DOHH2 (cell line): ENCODE results near the gene RELN.

Source experiments
- EZH2phosphoT487 ChIP-seq: fragments of 200-600 bp; sonication (generic); IDR thresholded peaks from 2 replicates; pipeline ENCODE4 v1.6.1; 2017; ENCODE audit warnings: borderline replicate concordance, mild to moderate bottlenecking, antibody characterized with exemption, low read length, moderate library complexity, mixed read lengths
- TF ChIP-seq, protein P1 (sequence below): fragments of 200-600 bp; sonication (generic); IDR thresholded peaks from one replicate; pipeline ENCODE4 v1.5.1; 2014; ENCODE audit warnings: antibody characterized with exemption, mild to moderate bottlenecking, low read depth, low read length; ENCODE audit not compliant: poor library complexity, severe bottlenecking

DNA sequence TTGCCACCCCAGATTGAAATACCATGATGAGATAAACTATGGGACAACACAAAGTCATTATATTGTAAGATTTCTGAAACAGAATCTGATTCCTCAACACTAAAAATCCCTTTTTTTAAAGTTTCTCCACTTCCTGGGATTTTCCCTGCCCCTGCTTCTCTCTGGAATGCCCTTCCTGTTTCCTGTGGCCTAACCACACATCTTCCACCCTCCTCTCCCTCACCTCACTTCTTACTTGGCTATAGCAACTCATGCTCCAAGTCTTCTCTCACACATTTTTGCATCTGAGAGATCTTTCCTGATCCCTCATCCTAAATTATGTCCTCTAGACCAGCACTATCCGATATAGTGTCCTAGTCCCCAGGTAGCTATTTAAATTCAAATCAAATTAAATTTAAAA lies 4.1 kb upstream of the RELN start:
- TF ChIP-seq, protein P1, sequence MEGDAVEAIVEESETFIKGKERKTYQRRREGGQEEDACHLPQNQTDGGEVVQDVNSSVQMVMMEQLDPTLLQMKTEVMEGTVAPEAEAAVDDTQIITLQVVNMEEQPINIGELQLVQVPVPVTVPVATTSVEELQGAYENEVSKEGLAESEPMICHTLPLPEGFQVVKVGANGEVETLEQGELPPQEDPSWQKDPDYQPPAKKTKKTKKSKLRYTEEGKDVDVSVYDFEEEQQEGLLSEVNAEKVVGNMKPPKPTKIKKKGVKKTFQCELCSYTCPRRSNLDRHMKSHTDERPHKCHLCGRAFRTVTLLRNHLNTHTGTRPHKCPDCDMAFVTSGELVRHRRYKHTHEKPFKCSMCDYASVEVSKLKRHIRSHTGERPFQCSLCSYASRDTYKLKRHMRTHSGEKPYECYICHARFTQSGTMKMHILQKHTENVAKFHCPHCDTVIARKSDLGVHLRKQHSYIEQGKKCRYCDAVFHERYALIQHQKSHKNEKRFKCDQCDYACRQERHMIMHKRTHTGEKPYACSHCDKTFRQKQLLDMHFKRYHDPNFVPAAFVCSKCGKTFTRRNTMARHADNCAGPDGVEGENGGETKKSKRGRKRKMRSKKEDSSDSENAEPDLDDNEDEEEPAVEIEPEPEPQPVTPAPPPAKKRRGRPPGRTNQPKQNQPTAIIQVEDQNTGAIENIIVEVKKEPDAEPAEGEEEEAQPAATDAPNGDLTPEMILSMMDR: no peak
- TF ChIP-seq EZH2phosphoT487: no peak
